ENCODE measurements around the gene TRIM44. TPM values are rescaled to one million over a fixed set of nuclear protein-coding genes. Genes with fewer than 3 reads are reported as not detected.
"Not testable (repeated sequence)": the region's sequence is repeated elsewhere in the genome, so short reads cannot be mapped to it uniquely, and the experiment has no call there.

TRIM44 gene
- total RNA-seq, 2 donors from 2014 or later = 56.5 to 67.6 TPM

DNA sequence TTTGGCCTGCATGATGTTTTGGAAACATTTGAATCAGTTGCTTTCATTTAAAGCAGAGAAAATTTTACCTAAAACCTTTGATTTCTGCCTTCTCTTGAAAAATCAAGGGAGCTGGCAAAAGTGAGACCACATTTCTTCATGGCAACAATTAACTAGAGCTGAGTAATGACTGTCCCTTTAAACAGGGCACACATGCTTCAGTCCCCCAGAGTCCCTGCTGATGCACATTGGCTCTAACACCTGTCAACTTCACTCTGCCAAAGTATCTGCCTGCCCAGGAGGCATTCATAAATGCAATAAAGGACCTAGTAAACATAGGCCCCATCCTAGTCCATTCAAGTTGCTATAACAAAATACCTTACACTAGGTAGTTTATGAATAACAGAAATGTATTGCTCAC, 194.2 kb downstream of the TRIM44 start:
- intact Hi-C loops (cut with DNase I) = no loop called here
- no peak for DNase-seq (ENCODE audit: low spot score)

GRCh38 chr11:35857922-35858321, 195.3 kb downstream of the TRIM44 start:
- intact Hi-C loops (cut with DNase I) = no loop called here
- no peak for DNase-seq (ENCODE audit: low spot score)

DNA sequence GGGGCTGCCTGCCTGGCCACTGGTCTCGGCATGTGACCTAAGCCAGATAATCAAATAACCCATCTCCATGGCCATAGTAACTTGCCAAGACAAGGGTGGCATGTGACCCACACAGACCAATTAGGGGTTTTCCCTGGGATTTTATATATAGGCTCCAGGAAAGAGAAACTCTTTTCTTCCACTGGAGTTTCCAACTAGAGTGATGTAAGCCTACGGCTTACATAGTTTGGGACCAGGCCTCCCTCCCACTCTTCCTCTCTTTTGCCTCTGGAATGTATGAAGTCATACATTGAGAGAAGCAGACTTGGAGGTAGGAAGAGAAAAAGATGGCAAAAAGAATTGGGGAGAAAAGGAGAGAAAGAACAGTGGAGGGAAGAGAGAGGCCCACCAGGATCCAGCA, 196.7 kb downstream of the TRIM44 start:
- DNase-seq (ENCODE audit: low spot score) = no peak
- intact Hi-C loops (cut with DNase I) = no loop called here

GRCh38 chr11:35860194-35860593, 197.6 kb downstream of the TRIM44 start:
- intact Hi-C loops (cut with DNase I); DNase-seq (ENCODE audit: low spot score): not testable (repeated sequence)

- intact Hi-C loops (cut with DNase I) = no loop called here
- no peak for DNase-seq (ENCODE audit: low spot score)
Measured at GRCh38 chr11:35861191-35861590, 198.6 kb downstream of the TRIM44 start.

- no peak for DNase-seq (ENCODE audit: low spot score)
- intact Hi-C loops (cut with DNase I) = no loop called here
Measured at GRCh38 chr11:35862666-35863065, 200.1 kb downstream of the TRIM44 start.

GRCh38 chr11:35864131-35864530, 201.6 kb downstream of the TRIM44 start:
- intact Hi-C loops (cut with DNase I) = no loop called here
- no peak for DNase-seq (ENCODE audit: low spot score)

GRCh38 chr11:35866601-35867000, 204.0 kb downstream of the TRIM44 start:
- intact Hi-C loops (cut with DNase I) = no loop called here
- no peak for DNase-seq (ENCODE audit: low spot score)

Other genes starting within 250 kb of the TRIM44 start
- gene SLC1A2, start 243.2 kb upstream of the TRIM44 start, total RNA-seq = 1 to 10 TPM; 1.9 to 2.9 TPM
- gene PAMR1, start 137.2 kb upstream of the TRIM44 start, total RNA-seq = 10 to 100 TPM; 13.0 to 15.2 TPM
- gene FJX1, start 44.3 kb upstream of the TRIM44 start, total RNA-seq = 10 to 100 TPM in 1 of 2 donors, 1 to 10 TPM in 1; 5.8 to 11.2 TPM

All from posterior vena cava (tissue), 2 donors.